Endothelial cell of umbilical vein (primary cell): ENCODE data around the gene SLC2A4. TPM values are rescaled to one million over a fixed set of nuclear protein-coding genes. Genes with fewer than 3 reads are reported as not detected.

Experiments
- polyA plus RNA-seq, 4 experiments: library from polyadenylated mRNA; depleted of rRNA in 3 of 4; stranded (reverse) in 3 of 4; unstranded in 1 of 4; fragments of >200 nt; gene quantifications; 2 replicates each; pipeline versions ENCODE4 v1.2.1 to v1.2.3, GENCODE V29; 2011 to 2012; ENCODE audit warnings: missing spikeins in 1 of 4
- small RNA-seq: library from RNA; depleted of rRNA; stranded (forward); fragments of <200 nt; gene quantifications from one replicate; pipeline ENCODE3, GENCODE V24; 2012; ENCODE audit warnings: low replicate concordance, low read depth; ENCODE audit not compliant: insufficient read depth, insufficient read length
- total RNA-seq: library from RNA; stranded (reverse); gene quantifications from 2 replicates; pipeline ENCODE4 v1.2.3, GENCODE V29; 2021

The SLC2A4 gene
- total and polyA plus RNA-seq, 2 donors (not counting 3 experiments of a cell fraction or from before 2014, with no cell fraction given) = 0.12 TPM; not detected in 1

Small RNA genes within 50 kb of the gene (small RNA-seq; reads per million reads assigned to genes)
- gene AC026954.2 (not detected), gene RF00019 (not detected)

Other genes starting within 250 kb of the SLC2A4 start
Only the 30 nearest of the 33 such genes appear.
- not detected in 2 replicates for gene CLEC10A, start 201.5 kb upstream of the SLC2A4 start, total RNA-seq
- gene CLEC10A, start 201.5 kb upstream of the SLC2A4 start, polyA plus RNA-seq = 0.14 and 0.18 TPM in 2 replicates
- gene ASGR2, start 166.9 kb upstream of the SLC2A4 start, total RNA-seq = not detected in 2 replicates
- not detected in 2 replicates for gene ASGR2, start 166.9 kb upstream of the SLC2A4 start, polyA plus RNA-seq
- gene ASGR1, start 102.3 kb upstream of the SLC2A4 start, total RNA-seq = 10.2 and 14.0 TPM in 2 replicates
- 12.5 and 13.7 TPM in 2 replicates for gene ASGR1, start 102.3 kb upstream of the SLC2A4 start, polyA plus RNA-seq
- gene DLG4, start 61.9 kb upstream of the SLC2A4 start, total RNA-seq = 26.6 and 34.6 TPM in 2 replicates
- 14.0 and 14.9 TPM in 2 replicates for gene DLG4, start 61.9 kb upstream of the SLC2A4 start, polyA plus RNA-seq
- gene ACADVL, start 61.8 kb upstream of the SLC2A4 start, total RNA-seq = 300 and 308 TPM in 2 replicates
- 376 and 423 TPM in 2 replicates for gene ACADVL, start 61.8 kb upstream of the SLC2A4 start, polyA plus RNA-seq
- 52.1 and 55.9 TPM in 2 replicates for gene DVL2, start 47.2 kb upstream of the SLC2A4 start, total RNA-seq
- gene DVL2, start 47.2 kb upstream of the SLC2A4 start, polyA plus RNA-seq = 15.8 and 17.2 TPM in 2 replicates
- gene PHF23, start 42.3 kb upstream of the SLC2A4 start, total RNA-seq = 54.7 and 56.2 TPM in 2 replicates
- 35.6 and 39.0 TPM in 2 replicates for gene PHF23, start 42.3 kb upstream of the SLC2A4 start, polyA plus RNA-seq
- gene GABARAP, start 39.3 kb upstream of the SLC2A4 start, total RNA-seq = 401 and 403 TPM in 2 replicates
- 882 and 1,043 TPM in 2 replicates for gene GABARAP, start 39.3 kb upstream of the SLC2A4 start, polyA plus RNA-seq
- 143 and 145 TPM in 2 replicates for gene CTDNEP1, start 30.0 kb upstream of the SLC2A4 start, total RNA-seq
- 130 and 137 TPM in 2 replicates for gene CTDNEP1, start 30.0 kb upstream of the SLC2A4 start, polyA plus RNA-seq
- 41.6 and 44.4 TPM in 2 replicates for gene ELP5, start 29.5 kb upstream of the SLC2A4 start, total RNA-seq
- 53.3 and 54.7 TPM in 2 replicates for gene ELP5, start 29.5 kb upstream of the SLC2A4 start, polyA plus RNA-seq
- 25.4 and 27.9 TPM in 2 replicates for gene CLDN7, start 19.2 kb upstream of the SLC2A4 start, total RNA-seq
- gene CLDN7, start 19.2 kb upstream of the SLC2A4 start, polyA plus RNA-seq = 24.9 and 25.7 TPM in 2 replicates
- gene YBX2, start 12.9 kb downstream of the SLC2A4 start, total RNA-seq = 0.31 TPM in 1 of 2 replicates, not detected in the other
- gene YBX2, start 12.9 kb downstream of the SLC2A4 start, polyA plus RNA-seq = 0.15 and 0.18 TPM in 2 replicates
- gene EIF5A, start 25.9 kb downstream of the SLC2A4 start, total RNA-seq = 847 and 859 TPM in 2 replicates
- 650 and 689 TPM in 2 replicates for gene EIF5A, start 25.9 kb downstream of the SLC2A4 start, polyA plus RNA-seq
- gene GPS2, start 33.6 kb downstream of the SLC2A4 start, total RNA-seq = 51.6 and 61.3 TPM in 2 replicates
- 132 and 169 TPM in 2 replicates for gene GPS2, start 33.6 kb downstream of the SLC2A4 start, polyA plus RNA-seq
- gene NEURL4, start 47.6 kb downstream of the SLC2A4 start, total RNA-seq = 34.2 and 44.9 TPM in 2 replicates
- gene NEURL4, start 47.6 kb downstream of the SLC2A4 start, polyA plus RNA-seq = 24.3 and 32.0 TPM in 2 replicates
- not detected in 2 replicates for gene ACAP1, start 54.8 kb downstream of the SLC2A4 start, total RNA-seq
- 0.46 TPM in 1 of 2 replicates, not detected in the other for gene ACAP1, start 54.8 kb downstream of the SLC2A4 start, polyA plus RNA-seq
- gene KCTD11, start 70.4 kb downstream of the SLC2A4 start, total RNA-seq = 3.5 and 3.8 TPM in 2 replicates
- 6.5 and 6.7 TPM in 2 replicates for gene KCTD11, start 70.4 kb downstream of the SLC2A4 start, polyA plus RNA-seq
- not detected in 2 replicates for gene TMEM95, start 73.4 kb downstream of the SLC2A4 start, total RNA-seq
- not detected in 2 replicates for gene TMEM95, start 73.4 kb downstream of the SLC2A4 start, polyA plus RNA-seq
- 0.58 and 0.67 TPM in 2 replicates for gene TNK1, start 99.4 kb downstream of the SLC2A4 start, total RNA-seq
- gene TNK1, start 99.4 kb downstream of the SLC2A4 start, polyA plus RNA-seq = 0.14 and 0.22 TPM in 2 replicates
- 54.5 and 59.9 TPM in 2 replicates for gene PLSCR3, start 112.8 kb downstream of the SLC2A4 start, total RNA-seq
- 94.8 and 111 TPM in 2 replicates for gene PLSCR3, start 112.8 kb downstream of the SLC2A4 start, polyA plus RNA-seq
- 57.3 and 67.4 TPM in 2 replicates for gene TMEM256, start 122.4 kb downstream of the SLC2A4 start, total RNA-seq
- gene TMEM256, start 122.4 kb downstream of the SLC2A4 start, polyA plus RNA-seq = 148 and 218 TPM in 2 replicates
- 25.9 and 29.2 TPM in 2 replicates for gene NLGN2, start 126.1 kb downstream of the SLC2A4 start, total RNA-seq
- gene NLGN2, start 126.1 kb downstream of the SLC2A4 start, polyA plus RNA-seq = 15.4 and 15.5 TPM in 2 replicates
- not detected in 2 replicates for gene SPEM1, start 138.6 kb downstream of the SLC2A4 start, total RNA-seq
- not detected in 2 replicates for gene SPEM1, start 138.6 kb downstream of the SLC2A4 start, polyA plus RNA-seq
- gene SPEM2, start 143.9 kb downstream of the SLC2A4 start, total RNA-seq = not detected in 2 replicates
- gene SPEM2, start 143.9 kb downstream of the SLC2A4 start, polyA plus RNA-seq = not detected in 2 replicates
- not detected in 2 replicates for gene SPEM3, start 147.1 kb downstream of the SLC2A4 start, total RNA-seq
- not detected in 2 replicates for gene SPEM3, start 147.1 kb downstream of the SLC2A4 start, polyA plus RNA-seq
- gene TMEM102, start 153.7 kb downstream of the SLC2A4 start, total RNA-seq = 6.1 and 6.5 TPM in 2 replicates
- 5.8 and 8.4 TPM in 2 replicates for gene TMEM102, start 153.7 kb downstream of the SLC2A4 start, polyA plus RNA-seq
- gene FGF11, start 157.8 kb downstream of the SLC2A4 start, total RNA-seq = 1.8 TPM in 1 of 2 replicates, not detected in the other
- gene FGF11, start 157.8 kb downstream of the SLC2A4 start, polyA plus RNA-seq = 0.70 and 0.92 TPM in 2 replicates
- gene CHRNB1, start 163.3 kb downstream of the SLC2A4 start, total RNA-seq = 5.4 and 5.6 TPM in 2 replicates
- 9.3 and 9.6 TPM in 2 replicates for gene CHRNB1, start 163.3 kb downstream of the SLC2A4 start, polyA plus RNA-seq
- 26.5 and 27.4 TPM in 2 replicates for gene ZBTB4, start 197.9 kb downstream of the SLC2A4 start, total RNA-seq
- gene ZBTB4, start 197.9 kb downstream of the SLC2A4 start, polyA plus RNA-seq = 15.1 and 15.7 TPM in 2 replicates
- gene SLC35G6, start 199.7 kb downstream of the SLC2A4 start, total RNA-seq = not detected in 2 replicates
- not detected in 2 replicates for gene SLC35G6, start 199.7 kb downstream of the SLC2A4 start, polyA plus RNA-seq